Naive B cell (primary cell): ENCODE results near the gene KLHDC7A. TPM values are rescaled to one million over a fixed set of nuclear protein-coding genes. Genes with fewer than 3 reads are reported as not detected.

Experiments used
- ATAC-seq, 2 donors: fragments of 150-1000 bp; cut with Tn5 transposase; 2 replicates each; pipeline ENCODE4 v1.10.0; 2021; ENCODE audit warnings: low read depth in 2 of 2, mild to moderate bottlenecking in 2 of 2, moderate library complexity in 2 of 2
- DNase-seq: peaks from one replicate; pipeline ENCODE4 v3.0.0; 2022
- H3K27ac Mint-ChIP-seq, 6 donors: one replicate each; pipeline ENCODE4 v1.8.0; 2020 to 2022; ENCODE audit warnings: mild to moderate bottlenecking in 6 of 6, mixed read lengths in 6 of 6, moderate library complexity in 5 of 6, inconsistent platforms in 2 of 6
- H3K27me3 Mint-ChIP-seq, 3 donors: one replicate each; pipeline ENCODE4 v1.8.0; 2021 to 2022; ENCODE audit warnings: mixed read lengths in 3 of 3, mild to moderate bottlenecking in 1 of 3
- H3K36me3 Mint-ChIP-seq, 2 donors: one replicate each; pipeline ENCODE4 v1.8.0; 2020 to 2022; ENCODE audit warnings: mixed read lengths in 2 of 2, inconsistent platforms in 1 of 2, mild to moderate bottlenecking in 1 of 2
- H3K4me1 Mint-ChIP-seq, 3 donors: one replicate each; pipeline ENCODE4 v1.8.0; 2020 to 2022; ENCODE audit warnings: mixed read lengths in 3 of 3, inconsistent platforms in 1 of 3, mild to moderate bottlenecking in 1 of 3, moderate library complexity in 1 of 3
- H3K4me3 Mint-ChIP-seq, 8 donors: one replicate each; pipeline ENCODE4 v1.8.0; 2020 to 2022; ENCODE audit warnings: mild to moderate bottlenecking in 8 of 8, mixed read lengths in 8 of 8, moderate library complexity in 8 of 8, inconsistent platforms in 2 of 8
- H3K9me3 Mint-ChIP-seq, 7 donors: one replicate each; pipeline ENCODE4 v1.8.0; 2020 to 2022; ENCODE audit warnings: mixed read lengths in 7 of 7, mild to moderate bottlenecking in 5 of 7, inconsistent platforms in 2 of 7, moderate library complexity in 1 of 7
- polyA plus RNA-seq, 6 donors: library from polyadenylated mRNA; unstranded; fragments of 300-500 nt; fragmentation: Illumina TruSeq; gene quantifications; one replicate each; pipeline ENCODE4 v1.2.3, GENCODE V29; 2021; ENCODE audit warnings: low read depth in 6 of 6

Gene KLHDC7A
- polyA plus RNA-seq, 6 donors from 2014 or later, result not detected

GRCh38 chr1:18527921-18528320 lies 47.2 kb downstream of the KLHDC7A start:
- H3K4me1 Mint-ChIP-seq, result no peaks in the 10 kb centered on the region
- no peak overlapping the region for H3K27ac Mint-ChIP-seq
- ATAC-seq (no peak), DNase-seq (no peak)
- H3K4me3 Mint-ChIP-seq, result no peak overlapping the region
- H3K36me3 Mint-ChIP-seq, result no peaks in the 10 kb centered on the region
- peaks cover 15 to 25% (median 17%) of the 10 kb centered on the region in 3 donors for H3K27me3 Mint-ChIP-seq
- peaks cover 0 to 8% (median 0%) of the 10 kb centered on the region in 7 donors for H3K9me3 Mint-ChIP-seq

GRCh38 chr1:18528616-18529015 lies 47.9 kb downstream of the KLHDC7A start:
- DNase-seq (no peak), ATAC-seq (no peak)
- Mint-ChIP-seq H3K36me3 (no peaks in the 10 kb centered on the region), H3K27me3 (peaks cover 13 to 27% (median 15%) of the 10 kb centered on the region in 3 donors), H3K9me3 (peaks cover 0 to 6% (median 0%) of the 10 kb centered on the region in 7 donors), H3K4me1 (no peaks in the 10 kb centered on the region), H3K4me3 (no peak overlapping the region), H3K27ac (no peak overlapping the region)

- no peak for DNase-seq
- H3K27me3 Mint-ChIP-seq, result peaks cover 15 to 27% (median 18%) of the 10 kb centered on the region in 3 donors
Measured at GRCh38 chr1:18529714-18530113, 49.0 kb downstream of the KLHDC7A start.

GRCh38 chr1:18530587-18531502 lies 50.1 kb downstream of the KLHDC7A start:
- Mint-ChIP-seq H3K27me3 (peaks cover 15 to 27% (median 19%) of the 10 kb centered on the region in 3 donors), H3K4me3 (no peak overlapping the region), H3K27ac (no peak overlapping the region), H3K36me3 (no peaks in the 10 kb centered on the region), H3K9me3 (peaks cover 0 to 10% (median 0%) of the 10 kb centered on the region in 7 donors), H3K4me1 (no peaks in the 10 kb centered on the region)
- DNase-seq, result no peak
- ATAC-seq, result no peak

More at GRCh38 chr1:18529714-18530113, 49.0 kb downstream of the KLHDC7A start:
- Mint-ChIP-seq H3K4me1 (no peaks in the 10 kb centered on the region), H3K4me3 (no peak overlapping the region), H3K27ac (no peak overlapping the region), H3K9me3 (peaks cover 0 to 7% (median 0%) of the 10 kb centered on the region in 7 donors), H3K36me3 (no peaks in the 10 kb centered on the region)
- ATAC-seq, result no peak

- no peak overlapping the region for H3K27ac Mint-ChIP-seq
- H3K36me3 Mint-ChIP-seq, result no peaks in the 10 kb centered on the region
- ATAC-seq (no peak), DNase-seq (no peak)
- no peaks in the 10 kb centered on the region for H3K4me1 Mint-ChIP-seq
- peaks cover 19 to 27% (median 20%) of the 10 kb centered on the region in 3 donors for H3K27me3 Mint-ChIP-seq
- H3K9me3 Mint-ChIP-seq, result peaks cover 0 to 10% (median 0%) of the 10 kb centered on the region in 7 donors
- no peak overlapping the region for H3K4me3 Mint-ChIP-seq
Measured at GRCh38 chr1:18531503-18531845, 50.7 kb downstream of the KLHDC7A start.

GRCh38 chr1:18532390-18533170 lies 51.9 kb downstream of the KLHDC7A start:
- DNase-seq (no peak), ATAC-seq (no peak)
- no peak overlapping the region for H3K4me3 Mint-ChIP-seq
- H3K36me3 Mint-ChIP-seq, result no peaks in the 10 kb centered on the region
- H3K27ac Mint-ChIP-seq, result no peak overlapping the region
- no peaks in the 10 kb centered on the region for H3K4me1 Mint-ChIP-seq
- H3K27me3 Mint-ChIP-seq, result peaks cover 18 to 24% (median 19%) of the 10 kb centered on the region in 3 donors
- peaks cover 0 to 10% (median 0%) of the 10 kb centered on the region in 7 donors for H3K9me3 Mint-ChIP-seq

GRCh38 chr1:18533259-18533658 lies 52.5 kb downstream of the KLHDC7A start:
- no peak for ATAC-seq
- H3K27ac Mint-ChIP-seq, result no peak overlapping the region
- no peak for DNase-seq
- no peaks in the 10 kb centered on the region for H3K4me1 Mint-ChIP-seq
- H3K27me3 Mint-ChIP-seq, result peaks cover 21 to 26% (median 22%) of the 10 kb centered on the region in 3 donors
- no peaks in the 10 kb centered on the region for H3K36me3 Mint-ChIP-seq
- H3K9me3 Mint-ChIP-seq, result peaks cover 0 to 10% (median 0%) of the 10 kb centered on the region in 7 donors
- H3K4me3 Mint-ChIP-seq, result no peak overlapping the region

GRCh38 chr1:18534810-18535205 lies 54.1 kb downstream of the KLHDC7A start:
- H3K4me1 Mint-ChIP-seq, result no peaks in the 10 kb centered on the region
- no peak for ATAC-seq
- no peaks in the 10 kb centered on the region for H3K36me3 Mint-ChIP-seq
- peaks cover 0 to 10% (median 0%) of the 10 kb centered on the region in 7 donors for H3K9me3 Mint-ChIP-seq
- peak overlapping the region in 1 of 6 donors; percentile 12 for H3K27ac Mint-ChIP-seq
- H3K4me3 Mint-ChIP-seq, result no peak overlapping the region
- peaks cover 21 to 31% (median 25%) of the 10 kb centered on the region in 3 donors for H3K27me3 Mint-ChIP-seq
- DNase-seq, result no peak

Other genes with a start within 250 kb of the KLHDC7A start
- not detected for gene PAX7, start 149.9 kb downstream of the KLHDC7A start, polyA plus RNA-seq